Measurements from ENCODE around the gene RAB7A.

GRCh38 chr3:128853826-128854225 lies 127.8 kb downstream of the RAB7A start:
- TF ChIP-seq TARDBP (IDR thresholded peaks at IDR 0.05) (no peak), SP1 (IDR thresholded peaks at IDR 0.05) (no peak), NFRKB (IDR thresholded peaks at IDR 0.05) (no peak)

All from HEK293T (cell line).